Activated CD8-positive, alpha-beta memory T cell treated with anti-CD3 and anti-CD28 coated beads for 1 hour (primary cell): ENCODE measurements around the gene ARRDC1.
"Not testable (repeated sequence)": the region's sequence is repeated elsewhere in the genome, so short reads cannot be mapped to it uniquely, and the experiment has no call there.

ENCODE experiments used
- DNase-seq, 2 donors: peaks; one replicate each; pipeline ENCODE4 v3.0.0-alpha.2; 2020; ENCODE audit warnings: low read depth in 1 of 2; ENCODE audit errors: extremely low read depth in 1 of 2

ARRDC1 gene

GRCh38 chr9:137612741-137613142, 7.3 kb downstream of the ARRDC1 start:
- DNase-seq: no peak

GRCh38 chr9:137613259-137613658, 7.8 kb downstream of the ARRDC1 start:
- DNase-seq: no peak

GRCh38 chr9:137613738-137614523, 8.4 kb downstream of the ARRDC1 start:
- DNase-seq: no peak

GRCh38 chr9:137614631-137615386, 9.3 kb downstream of the ARRDC1 start:
- DNase-seq: no peak

- DNase-seq: no peak
These were observed 9.9 kb downstream of the ARRDC1 start for GRCh38 chr9:137615387-137615871.

- DNase-seq: peak; percentile 57 to 87
These were observed 12.9 kb downstream of the ARRDC1 start, which contains the start of gene EHMT1 for GRCh38 chr9:137618105-137619067. TSS of gene EHMT1 (plus strand) at chr9:137619005. CDS start at chr9:137619029, 24 bp downstream.

GRCh38 chr9:137619240-137620047, 14.0 kb downstream of the ARRDC1 start:
- no peak for DNase-seq

GRCh38 chr9:137620048-137620405, 14.5 kb downstream of the ARRDC1 start:
- DNase-seq: no peak

GRCh38 chr9:137620581-137620980, 15.1 kb downstream of the ARRDC1 start:
- no peak for DNase-seq

GRCh38 chr9:137621131-137621757, 15.8 kb downstream of the ARRDC1 start:
- no peak for DNase-seq

- DNase-seq: not testable (repeated sequence)
These were observed 16.7 kb downstream of the ARRDC1 start for GRCh38 chr9:137622211-137622610.

- no peak for DNase-seq
These were observed 21.0 kb downstream of the ARRDC1 start for GRCh38 chr9:137626464-137626863.

- DNase-seq: not testable (repeated sequence)
These were observed 21.9 kb downstream of the ARRDC1 start for GRCh38 chr9:137627406-137627805.

GRCh38 chr9:137630126-137630525, 24.6 kb downstream of the ARRDC1 start:
- no peak for DNase-seq

- no peak for DNase-seq
These were observed 25.2 kb downstream of the ARRDC1 start for GRCh38 chr9:137630679-137631078.

GRCh38 chr9:137631345-137632229, 26.1 kb downstream of the ARRDC1 start:
- DNase-seq: no peak

GRCh38 chr9:137632230-137633161, 27.0 kb downstream of the ARRDC1 start:
- no peak for DNase-seq
